GM23338 (cell line): Measurements from ENCODE around the gene LPAR1. TPM values are rescaled to one million over a fixed set of nuclear protein-coding genes. Genes with fewer than 3 reads are reported as not detected.
A peak's percentile ranks its signal among the peaks of the same experiment; 100 is the strongest.

ENCODE experiments used
- ATAC-seq: fragments of 200-7000 bp; cut with Tn5 transposase; 3 replicates; pipeline ENCODE4 v1.9.1; 2020
- DNase-seq: peaks from one replicate; pipeline ENCODE4 v3.0.0-alpha.2; 2015; ENCODE audit warnings: low spot score
- H2AFZ ChIP-seq: fragments of 200-600 bp; sonication (generic); 2 replicates; pipeline ENCODE4 v1.8.0; 2016; ENCODE audit warnings: antibody characterized with exemption, mild to moderate bottlenecking, moderate library complexity
- H3F3A ChIP-seq: fragments of 200-600 bp; sonication (generic); replicated peaks from 2 replicates; pipeline ENCODE4 v1.8.0; 2017; ENCODE audit warnings: antibody characterized with exemption, mixed run types, low read depth
- H3K27ac ChIP-seq: fragments of 200-600 bp; sonication (generic); 2 replicates; pipeline ENCODE4 v1.6.1; 2016; ENCODE audit warnings: low read depth
- H3K27me3 ChIP-seq: fragments of 200-600 bp; sonication (generic); 2 replicates; pipeline ENCODE4 v1.8.0; 2016; ENCODE audit warnings: mild to moderate bottlenecking, mixed run types, moderate library complexity; ENCODE audit not compliant: insufficient read depth
- H3K36me3 ChIP-seq: fragments of 200-600 bp; sonication (generic); 2 replicates; pipeline ENCODE4 v1.8.0; 2016; ENCODE audit warnings: mild to moderate bottlenecking; ENCODE audit not compliant: insufficient read depth
- H3K4me1 ChIP-seq: fragments of 200-600 bp; sonication (generic); 2 replicates; pipeline ENCODE4 v1.8.0; 2016; ENCODE audit warnings: mild to moderate bottlenecking, moderate library complexity; ENCODE audit not compliant: insufficient read depth
- H3K4me2 ChIP-seq: fragments of 200-600 bp; sonication (generic); 2 replicates; pipeline ENCODE4 v1.7.1; 2017; ENCODE audit warnings: mixed run types
- H3K4me3 ChIP-seq: fragments of 200-600 bp; sonication (generic); 2 replicates; pipeline ENCODE4 v1.6.1; 2016; ENCODE audit warnings: mixed run types
- H3K79me2 ChIP-seq: fragments of 200-600 bp; sonication (generic); replicated peaks from 2 replicates; pipeline ENCODE4 v1.8.0; 2017; ENCODE audit warnings: mild to moderate bottlenecking; ENCODE audit not compliant: insufficient read depth
- H3K9me2 ChIP-seq: fragments of 200-600 bp; sonication (generic); 2 replicates; pipeline ENCODE4 v1.8.0; 2017; ENCODE audit not compliant: insufficient read depth
- H4K20me1 ChIP-seq: fragments of 200-600 bp; sonication (generic); replicated peaks from 2 replicates; pipeline ENCODE4 v1.8.0; 2017; ENCODE audit warnings: mild to moderate bottlenecking; ENCODE audit not compliant: insufficient read depth
- H3K27ac Mint-ChIP-seq: 2 replicates; pipeline ENCODE4 v1.8.0; 2020; ENCODE audit warnings: inconsistent platforms, mild to moderate bottlenecking, moderate library complexity, mixed read lengths
- H3K27me3 Mint-ChIP-seq: 3 replicates; pipeline ENCODE4 v1.8.0; 2022; ENCODE audit warnings: low read depth, mild to moderate bottlenecking, moderate library complexity, mixed read lengths, inconsistent platforms; ENCODE audit not compliant: insufficient read depth, poor library complexity
- H3K36me3 Mint-ChIP-seq: 3 replicates; pipeline ENCODE4 v1.8.0; 2021; ENCODE audit warnings: low read depth, mild to moderate bottlenecking, inconsistent platforms, moderate library complexity, mixed read lengths
- H3K4me1 Mint-ChIP-seq: 3 replicates; pipeline ENCODE4 v1.8.0; 2020; ENCODE audit warnings: mild to moderate bottlenecking, inconsistent platforms, mixed read lengths
- H3K4me3 Mint-ChIP-seq: 3 replicates; pipeline ENCODE4 v1.8.0; 2021; ENCODE audit warnings: moderate library complexity, mild to moderate bottlenecking, inconsistent platforms, mixed read lengths
- H3K9me3 Mint-ChIP-seq: 3 replicates; pipeline ENCODE4 v1.8.0; 2020; ENCODE audit warnings: moderate library complexity, mild to moderate bottlenecking, inconsistent platforms, mixed read lengths
- CREB1 ChIP-seq: fragments of 250-450 bp; sonication (Bioruptor Pico); IDR thresholded peaks from 2 replicates; pipeline ENCODE4 v1.5.0; 2020; ENCODE audit warnings: low read depth, mild to moderate bottlenecking, moderate library complexity
- ETS1 ChIP-seq: IDR thresholded peaks from 2 replicates; pipeline ENCODE4 v1.6.1; 2016; ENCODE audit warnings: antibody characterized with exemption
- EZH2 ChIP-seq: fragments of 200-600 bp; sonication (generic); IDR thresholded peaks from one replicate; pipeline ENCODE4 v1.8.0; 2017; ENCODE audit warnings: antibody characterized with exemption, mild to moderate bottlenecking, low read depth; ENCODE audit not compliant: unreplicated experiment
- EZH2phosphoT487 ChIP-seq: fragments of 200-600 bp; sonication (generic); IDR thresholded peaks from one replicate; pipeline ENCODE4 v1.8.1; 2018; ENCODE audit warnings: antibody characterized with exemption; ENCODE audit not compliant: unreplicated experiment
- JUNB ChIP-seq: IDR thresholded peaks from one replicate; pipeline ENCODE4 v1.6.1; 2016; ENCODE audit warnings: antibody characterized with exemption; ENCODE audit not compliant: unreplicated experiment
- NANOG ChIP-seq: IDR thresholded peaks from 2 replicates; pipeline ENCODE4 v1.6.1; 2016; ENCODE audit warnings: antibody characterized with exemption, borderline replicate concordance
- POLR2AphosphoS5 ChIP-seq: IDR thresholded peaks from 2 replicates; pipeline ENCODE4 v1.6.1; 2016; ENCODE audit warnings: antibody characterized with exemption, low read depth
- STAT1 ChIP-seq: IDR thresholded peaks from one replicate; pipeline ENCODE4 v1.6.1; 2016; ENCODE audit warnings: antibody characterized with exemption; ENCODE audit not compliant: unreplicated experiment
- ZNF114 ChIP-seq: fragments of 250-450 bp; sonication (Bioruptor Pico); IDR thresholded peaks from 2 replicates; pipeline ENCODE4 v1.5.0; 2020; ENCODE audit warnings: mild to moderate bottlenecking, moderate library complexity
- ZNF331 ChIP-seq: fragments of 250-450 bp; sonication (Bioruptor Pico); IDR thresholded peaks from 2 replicates; pipeline ENCODE4 v1.5.0; 2020; ENCODE audit warnings: low read depth, mild to moderate bottlenecking, moderate library complexity
- polyA plus RNA-seq: library from polyadenylated mRNA; unstranded; fragments of >200 nt; fragmentation: Nextera tagmentation; extraction: Ambion mirVana; gene quantifications from 2 replicates; pipeline ENCODE4 v1.2.1, GENCODE V29; 2016
- total RNA-seq: library from RNA; depleted of rRNA; stranded (reverse); fragments of >200 nt; shearing (Covaris generic); gene quantifications from 2 replicates; pipeline ENCODE4 v1.2.3, GENCODE V29; 2014
- TF ChIP-seq, protein P1 (sequence below): IDR thresholded peaks from one replicate; pipeline ENCODE4 v1.6.1; 2018; ENCODE audit warnings: antibody characterized with exemption; ENCODE audit not compliant: unreplicated experiment
- TF ChIP-seq, protein P2 (sequence below), 2 experiments: fragments of 200-600 bp in 1 of 2; sonication (generic) in 1 of 2; conservative IDR thresholded peaks; 2 replicates each; pipeline versions ENCODE4 v1.5.1 to v1.6.1; 2016 to 2017; ENCODE audit warnings: antibody characterized with exemption in 2 of 2, low read depth in 2 of 2, mild to moderate bottlenecking in 2 of 2, moderate library complexity in 1 of 2
- TF ChIP-seq, protein P3 (sequence below): fragments of 250-450 bp; sonication (Bioruptor Pico); IDR thresholded peaks from 2 replicates; pipeline ENCODE4 v1.5.0; 2020; ENCODE audit warnings: mild to moderate bottlenecking, moderate library complexity

LPAR1 gene
- total and polyA plus RNA-seq, 2 experiments from 2014 or later = 1.0 to 3.8 TPM

GRCh38 chr9:110880189-110880588, 158.1 kb downstream of the LPAR1 start:
- Histone ChIP-seq H3K27ac (0 out of 2 replicates have a peak overlapping the region, but pooled peaks have one; percentile 42), H3K9me2 (peaks cover 9% of the 10 kb centered on the region), H2AFZ (no peak overlapping the region), H3K4me1 (peaks cover 25% of the 10 kb centered on the region), H3K27me3 (no peaks in the 10 kb centered on the region), H4K20me1 (no peaks in the 10 kb centered on the region), H3K79me2 (no peaks in the 10 kb centered on the region), H3K4me2 (no peak overlapping the region), H3K4me3 (no peak overlapping the region), H3F3A (no peaks in the 10 kb centered on the region), H3K36me3 (no peaks in the 10 kb centered on the region)
- DNase-seq = peak; percentile 34
- Mint-ChIP-seq H3K9me3 (no peaks in the 10 kb centered on the region; the same call in 2 of the 3 replicates), H3K27ac (peak overlapping the region; percentile 44; the same call in 1 of the 2 replicates), H3K4me3 (no peak overlapping the region), H3K4me1 (peaks cover 33% of the 10 kb centered on the region), H3K36me3 (peaks cover 3% of the 10 kb centered on the region; the same call in 1 of the 3 replicates), H3K27me3 (no peaks in the 10 kb centered on the region)
- peak; percentile 33; the same call in 2 of the 3 replicates for ATAC-seq
- TF ChIP-seq CREB1 (CRISPR knock-in tag) (no peak), ZNF114 (CRISPR knock-in tag) (no peak), EZH2phosphoT487 (no peak), POLR2AphosphoS5 (no peak), NANOG (no peak), JUNB (no peak), ZNF331 (CRISPR knock-in tag) (no peak), STAT1 (no peak), EZH2 (no peak), ETS1 (no peak)
- TF ChIP-seq, protein P1, sequence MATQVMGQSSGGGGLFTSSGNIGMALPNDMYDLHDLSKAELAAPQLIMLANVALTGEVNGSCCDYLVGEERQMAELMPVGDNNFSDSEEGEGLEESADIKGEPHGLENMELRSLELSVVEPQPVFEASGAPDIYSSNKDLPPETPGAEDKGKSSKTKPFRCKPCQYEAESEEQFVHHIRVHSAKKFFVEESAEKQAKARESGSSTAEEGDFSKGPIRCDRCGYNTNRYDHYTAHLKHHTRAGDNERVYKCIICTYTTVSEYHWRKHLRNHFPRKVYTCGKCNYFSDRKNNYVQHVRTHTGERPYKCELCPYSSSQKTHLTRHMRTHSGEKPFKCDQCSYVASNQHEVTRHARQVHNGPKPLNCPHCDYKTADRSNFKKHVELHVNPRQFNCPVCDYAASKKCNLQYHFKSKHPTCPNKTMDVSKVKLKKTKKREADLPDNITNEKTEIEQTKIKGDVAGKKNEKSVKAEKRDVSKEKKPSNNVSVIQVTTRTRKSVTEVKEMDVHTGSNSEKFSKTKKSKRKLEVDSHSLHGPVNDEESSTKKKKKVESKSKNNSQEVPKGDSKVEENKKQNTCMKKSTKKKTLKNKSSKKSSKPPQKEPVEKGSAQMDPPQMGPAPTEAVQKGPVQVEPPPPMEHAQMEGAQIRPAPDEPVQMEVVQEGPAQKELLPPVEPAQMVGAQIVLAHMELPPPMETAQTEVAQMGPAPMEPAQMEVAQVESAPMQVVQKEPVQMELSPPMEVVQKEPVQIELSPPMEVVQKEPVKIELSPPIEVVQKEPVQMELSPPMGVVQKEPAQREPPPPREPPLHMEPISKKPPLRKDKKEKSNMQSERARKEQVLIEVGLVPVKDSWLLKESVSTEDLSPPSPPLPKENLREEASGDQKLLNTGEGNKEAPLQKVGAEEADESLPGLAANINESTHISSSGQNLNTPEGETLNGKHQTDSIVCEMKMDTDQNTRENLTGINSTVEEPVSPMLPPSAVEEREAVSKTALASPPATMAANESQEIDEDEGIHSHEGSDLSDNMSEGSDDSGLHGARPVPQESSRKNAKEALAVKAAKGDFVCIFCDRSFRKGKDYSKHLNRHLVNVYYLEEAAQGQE = no peak
- TF ChIP-seq, protein P2, sequence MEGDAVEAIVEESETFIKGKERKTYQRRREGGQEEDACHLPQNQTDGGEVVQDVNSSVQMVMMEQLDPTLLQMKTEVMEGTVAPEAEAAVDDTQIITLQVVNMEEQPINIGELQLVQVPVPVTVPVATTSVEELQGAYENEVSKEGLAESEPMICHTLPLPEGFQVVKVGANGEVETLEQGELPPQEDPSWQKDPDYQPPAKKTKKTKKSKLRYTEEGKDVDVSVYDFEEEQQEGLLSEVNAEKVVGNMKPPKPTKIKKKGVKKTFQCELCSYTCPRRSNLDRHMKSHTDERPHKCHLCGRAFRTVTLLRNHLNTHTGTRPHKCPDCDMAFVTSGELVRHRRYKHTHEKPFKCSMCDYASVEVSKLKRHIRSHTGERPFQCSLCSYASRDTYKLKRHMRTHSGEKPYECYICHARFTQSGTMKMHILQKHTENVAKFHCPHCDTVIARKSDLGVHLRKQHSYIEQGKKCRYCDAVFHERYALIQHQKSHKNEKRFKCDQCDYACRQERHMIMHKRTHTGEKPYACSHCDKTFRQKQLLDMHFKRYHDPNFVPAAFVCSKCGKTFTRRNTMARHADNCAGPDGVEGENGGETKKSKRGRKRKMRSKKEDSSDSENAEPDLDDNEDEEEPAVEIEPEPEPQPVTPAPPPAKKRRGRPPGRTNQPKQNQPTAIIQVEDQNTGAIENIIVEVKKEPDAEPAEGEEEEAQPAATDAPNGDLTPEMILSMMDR (conservative IDR thresholded peaks at IDR 0.05; ENCODE audit: low read depth in 2 of 2) = no peak
- TF ChIP-seq, protein P3, sequence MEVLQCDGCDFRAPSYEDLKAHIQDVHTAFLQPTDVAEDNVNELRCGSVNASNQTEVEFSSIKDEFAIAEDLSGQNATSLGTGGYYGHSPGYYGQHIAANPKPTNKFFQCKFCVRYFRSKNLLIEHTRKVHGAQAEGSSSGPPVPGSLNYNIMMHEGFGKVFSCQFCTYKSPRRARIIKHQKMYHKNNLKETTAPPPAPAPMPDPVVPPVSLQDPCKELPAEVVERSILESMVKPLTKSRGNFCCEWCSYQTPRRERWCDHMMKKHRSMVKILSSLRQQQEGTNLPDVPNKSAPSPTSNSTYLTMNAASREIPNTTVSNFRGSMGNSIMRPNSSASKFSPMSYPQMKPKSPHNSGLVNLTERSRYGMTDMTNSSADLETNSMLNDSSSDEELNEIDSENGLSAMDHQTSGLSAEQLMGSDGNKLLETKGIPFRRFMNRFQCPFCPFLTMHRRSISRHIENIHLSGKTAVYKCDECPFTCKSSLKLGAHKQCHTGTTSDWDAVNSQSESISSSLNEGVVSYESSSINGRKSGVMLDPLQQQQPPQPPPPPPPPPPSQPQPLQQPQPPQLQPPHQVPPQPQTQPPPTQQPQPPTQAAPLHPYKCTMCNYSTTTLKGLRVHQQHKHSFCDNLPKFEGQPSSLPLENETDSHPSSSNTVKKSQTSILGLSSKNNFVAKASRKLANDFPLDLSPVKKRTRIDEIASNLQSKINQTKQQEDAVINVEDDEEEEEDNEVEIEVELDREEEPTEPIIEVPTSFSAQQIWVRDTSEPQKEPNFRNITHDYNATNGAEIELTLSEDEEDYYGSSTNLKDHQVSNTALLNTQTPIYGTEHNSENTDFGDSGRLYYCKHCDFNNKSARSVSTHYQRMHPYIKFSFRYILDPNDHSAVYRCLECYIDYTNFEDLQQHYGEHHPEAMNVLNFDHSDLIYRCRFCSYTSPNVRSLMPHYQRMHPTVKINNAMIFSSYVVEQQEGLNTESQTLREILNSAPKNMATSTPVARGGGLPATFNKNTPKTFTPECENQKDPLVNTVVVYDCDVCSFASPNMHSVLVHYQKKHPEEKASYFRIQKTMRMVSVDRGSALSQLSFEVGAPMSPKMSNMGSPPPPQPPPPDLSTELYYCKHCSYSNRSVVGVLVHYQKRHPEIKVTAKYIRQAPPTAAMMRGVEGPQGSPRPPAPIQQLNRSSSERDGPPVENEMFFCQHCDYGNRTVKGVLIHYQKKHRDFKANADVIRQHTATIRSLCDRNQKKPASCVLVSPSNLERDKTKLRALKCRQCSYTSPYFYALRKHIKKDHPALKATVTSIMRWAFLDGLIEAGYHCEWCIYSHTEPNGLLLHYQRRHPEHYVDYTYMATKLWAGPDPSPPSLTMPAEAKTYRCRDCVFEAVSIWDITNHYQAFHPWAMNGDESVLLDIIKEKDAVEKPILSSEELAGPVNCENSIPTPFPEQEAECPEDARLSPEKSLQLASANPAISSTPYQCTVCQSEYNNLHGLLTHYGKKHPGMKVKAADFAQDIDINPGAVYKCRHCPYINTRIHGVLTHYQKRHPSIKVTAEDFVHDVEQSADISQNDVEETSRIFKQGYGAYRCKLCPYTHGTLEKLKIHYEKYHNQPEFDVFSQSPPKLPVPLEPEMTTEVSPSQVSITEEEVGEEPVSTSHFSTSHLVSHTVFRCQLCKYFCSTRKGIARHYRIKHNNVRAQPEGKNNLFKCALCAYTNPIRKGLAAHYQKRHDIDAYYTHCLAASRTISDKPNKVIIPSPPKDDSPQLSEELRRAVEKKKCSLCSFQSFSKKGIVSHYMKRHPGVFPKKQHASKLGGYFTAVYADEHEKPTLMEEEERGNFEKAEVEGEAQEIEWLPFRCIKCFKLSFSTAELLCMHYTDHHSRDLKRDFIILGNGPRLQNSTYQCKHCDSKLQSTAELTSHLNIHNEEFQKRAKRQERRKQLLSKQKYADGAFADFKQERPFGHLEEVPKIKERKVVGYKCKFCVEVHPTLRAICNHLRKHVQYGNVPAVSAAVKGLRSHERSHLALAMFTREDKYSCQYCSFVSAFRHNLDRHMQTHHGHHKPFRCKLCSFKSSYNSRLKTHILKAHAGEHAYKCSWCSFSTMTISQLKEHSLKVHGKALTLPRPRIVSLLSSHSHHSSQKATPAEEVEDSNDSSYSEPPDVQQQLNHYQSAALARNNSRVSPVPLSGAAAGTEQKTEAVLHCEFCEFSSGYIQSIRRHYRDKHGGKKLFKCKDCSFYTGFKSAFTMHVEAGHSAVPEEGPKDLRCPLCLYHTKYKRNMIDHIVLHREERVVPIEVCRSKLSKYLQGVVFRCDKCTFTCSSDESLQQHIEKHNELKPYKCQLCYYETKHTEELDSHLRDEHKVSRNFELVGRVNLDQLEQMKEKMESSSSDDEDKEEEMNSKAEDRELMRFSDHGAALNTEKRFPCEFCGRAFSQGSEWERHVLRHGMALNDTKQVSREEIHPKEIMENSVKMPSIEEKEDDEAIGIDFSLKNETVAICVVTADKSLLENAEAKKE (CRISPR knock-in tag) = no peak
